ENCODE measurements around the gene SNAP25. TPM values are rescaled to one million over a fixed set of nuclear protein-coding genes. Genes with fewer than 3 reads are reported as not detected.

SNAP25 gene
- polyA plus RNA-seq, 6 donors from 2014 or later, result 0.23 to 0.44 TPM; not detected in 4

GRCh38 chr20:10323729-10324128 lies 105.1 kb downstream of the SNAP25 start:
- peak overlapping the region in 1 of 6 donors; percentile 29 for H3K27ac Mint-ChIP-seq
- H3K9me3 Mint-ChIP-seq, result peaks cover 0 to 4% (median 2%) of the 10 kb centered on the region in 7 donors
- no peak for ATAC-seq (ENCODE audit: low read depth in 2 of 2)
- H3K36me3 Mint-ChIP-seq, result no peaks in the 10 kb centered on the region
- no peak for DNase-seq
- H3K4me3 Mint-ChIP-seq, result no peak overlapping the region
- no peaks in the 10 kb centered on the region for H3K4me1 Mint-ChIP-seq
- H3K27me3 Mint-ChIP-seq, result peaks cover 5 to 28% (median 13%) of the 10 kb centered on the region in 3 donors

DNA sequence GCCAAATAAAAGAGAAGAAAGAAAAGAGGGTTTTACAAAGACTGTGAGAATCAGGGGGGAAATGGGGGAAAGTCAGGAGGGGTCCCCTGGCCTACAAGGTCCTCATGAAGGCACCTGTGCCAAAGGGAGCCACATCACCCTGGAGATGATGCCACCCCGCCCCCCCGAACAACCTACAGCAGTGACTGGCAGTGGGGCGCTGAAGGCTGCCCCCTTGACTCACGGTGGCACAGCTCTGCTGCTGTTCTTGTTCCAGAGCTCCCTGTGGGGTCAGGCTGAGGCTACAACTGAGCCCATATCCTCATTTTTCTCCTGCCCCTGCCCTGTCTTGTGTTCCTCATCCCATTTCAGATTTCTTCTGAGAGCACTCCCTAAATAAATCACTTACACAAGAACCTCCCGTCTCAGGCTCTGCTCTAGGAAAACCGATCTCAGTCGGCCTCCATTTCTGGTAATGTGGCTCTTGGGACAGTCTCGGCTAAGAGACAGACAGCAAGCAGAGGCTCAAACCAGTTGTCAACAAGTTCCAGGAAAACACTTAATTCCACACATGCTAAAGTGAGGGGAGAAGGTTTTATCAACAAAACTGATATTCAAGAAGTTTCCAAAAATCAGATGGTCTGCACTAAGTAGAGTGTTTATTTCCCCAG lies 105.7 kb downstream of the SNAP25 start:
- ATAC-seq (ENCODE audit: low read depth in 2 of 2), result no peak
- H3K27me3 Mint-ChIP-seq, result peaks cover 3 to 28% (median 13%) of the 10 kb centered on the region in 3 donors

GRCh38 chr20:10328897-10329255 lies 110.2 kb downstream of the SNAP25 start:
- Mint-ChIP-seq H3K27ac (no peak overlapping the region), H3K4me1 (no peaks in the 10 kb centered on the region), H3K4me3 (no peak overlapping the region), H3K27me3 (peaks cover 0 to 6% (median 6%) of the 10 kb centered on the region in 3 donors), H3K9me3 (no peaks in the 10 kb centered on the region), H3K36me3 (no peaks in the 10 kb centered on the region)
- no peak for DNase-seq
- ATAC-seq (ENCODE audit: low read depth in 2 of 2), result no peak

More for the DNA sequence above, 105.7 kb downstream of the SNAP25 start:
- Mint-ChIP-seq H3K4me3 (no peak overlapping the region), H3K27ac (no peak overlapping the region), H3K9me3 (peaks cover 0 to 4% (median 0%) of the 10 kb centered on the region in 7 donors), H3K36me3 (no peaks in the 10 kb centered on the region), H3K4me1 (no peaks in the 10 kb centered on the region)
- DNase-seq, result no peak

GRCh38 chr20:10329387-10330005 lies 110.9 kb downstream of the SNAP25 start:
- H3K36me3 Mint-ChIP-seq, result no peaks in the 10 kb centered on the region
- H3K4me3 Mint-ChIP-seq, result no peak overlapping the region
- DNase-seq (no peak), ATAC-seq (ENCODE audit: low read depth in 2 of 2) (no peak)
- H3K9me3 Mint-ChIP-seq, result no peaks in the 10 kb centered on the region
- peaks cover 0 to 6% (median 0%) of the 10 kb centered on the region in 3 donors for H3K27me3 Mint-ChIP-seq
- no peaks in the 10 kb centered on the region for H3K4me1 Mint-ChIP-seq
- H3K27ac Mint-ChIP-seq, result no peak overlapping the region

GRCh38 chr20:10330071-10330470 lies 111.4 kb downstream of the SNAP25 start:
- DNase-seq (no peak), ATAC-seq (ENCODE audit: low read depth in 2 of 2) (no peak)
- Mint-ChIP-seq H3K27ac (no peak overlapping the region), H3K36me3 (no peaks in the 10 kb centered on the region), H3K4me1 (no peaks in the 10 kb centered on the region), H3K27me3 (peaks cover 0 to 6% (median 0%) of the 10 kb centered on the region in 3 donors), H3K4me3 (no peak overlapping the region), H3K9me3 (no peaks in the 10 kb centered on the region)

GRCh38 chr20:10332656-10333415 lies 114.2 kb downstream of the SNAP25 start:
- DNase-seq (no peak), ATAC-seq (ENCODE audit: low read depth in 2 of 2) (no peak)
- no peak overlapping the region for H3K27ac Mint-ChIP-seq

DNA sequence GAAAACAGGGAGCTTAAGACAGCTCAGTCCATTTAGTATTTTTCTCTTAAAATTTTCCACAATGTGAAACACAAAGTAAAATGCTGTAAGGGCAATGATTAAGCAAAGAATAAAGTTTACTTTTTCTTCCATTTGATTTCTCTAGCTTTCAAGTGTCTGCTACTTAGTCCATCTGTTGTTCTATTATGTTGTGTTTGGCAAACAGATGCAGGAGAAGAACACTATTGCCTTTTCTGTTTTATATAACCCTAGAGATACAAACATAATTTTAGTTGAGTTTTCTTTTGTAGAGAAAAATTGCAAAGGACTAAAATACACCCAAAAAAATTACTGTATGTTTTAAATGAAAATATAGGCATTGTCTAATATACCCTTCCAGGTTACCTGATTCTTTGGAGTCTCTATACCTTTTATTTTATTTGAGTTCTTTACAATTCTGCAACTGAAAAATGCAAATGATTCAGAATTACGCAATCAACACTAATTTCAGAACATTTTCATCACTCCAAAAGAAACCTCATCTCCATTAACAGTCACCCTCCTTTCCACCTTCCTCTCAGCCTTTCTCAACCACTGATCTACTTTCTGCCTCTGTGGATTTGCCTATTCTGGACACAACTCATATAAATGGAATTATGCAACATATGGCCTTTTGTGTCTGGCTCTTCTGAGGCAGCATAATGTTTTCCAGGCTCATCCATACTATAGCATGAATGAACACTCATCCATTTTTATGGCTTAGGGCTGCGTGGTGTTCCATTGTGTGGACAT lies 118.5 kb downstream of the SNAP25 start:
- Mint-ChIP-seq H3K27ac (no peak overlapping the region), H3K4me3 (no peak overlapping the region), H3K4me1 (no peaks in the 10 kb centered on the region), H3K36me3 (no peaks in the 10 kb centered on the region), H3K27me3 (peaks cover 0 to 5% (median 0%) of the 10 kb centered on the region in 3 donors), H3K9me3 (peaks cover 0 to 4% (median 0%) of the 10 kb centered on the region in 7 donors)
- ATAC-seq (ENCODE audit: low read depth in 2 of 2) (no peak), DNase-seq (no peak)

More at GRCh38 chr20:10332656-10333415, 114.2 kb downstream of the SNAP25 start:
- H3K9me3 Mint-ChIP-seq, result peaks cover 0 to 4% (median 0%) of the 10 kb centered on the region in 7 donors
- no peaks in the 10 kb centered on the region for H3K36me3 Mint-ChIP-seq
- H3K27me3 Mint-ChIP-seq, result peaks cover 0 to 6% (median 5%) of the 10 kb centered on the region in 3 donors
- H3K4me1 Mint-ChIP-seq, result no peaks in the 10 kb centered on the region
- no peak overlapping the region for H3K4me3 Mint-ChIP-seq

- H3K27ac Mint-ChIP-seq, result no peak overlapping the region
- H3K36me3 Mint-ChIP-seq, result no peaks in the 10 kb centered on the region
- DNase-seq, result no peak
- H3K27me3 Mint-ChIP-seq, result peaks cover 0 to 5% (median 4%) of the 10 kb centered on the region in 3 donors
- peaks cover 0 to 4% (median 0%) of the 10 kb centered on the region in 7 donors for H3K9me3 Mint-ChIP-seq
- H3K4me3 Mint-ChIP-seq, result no peak overlapping the region
- ATAC-seq (ENCODE audit: low read depth in 2 of 2), result no peak
- no peaks in the 10 kb centered on the region for H3K4me1 Mint-ChIP-seq
Measured at GRCh38 chr20:10338426-10339180, 120.0 kb downstream of the SNAP25 start.

DNA sequence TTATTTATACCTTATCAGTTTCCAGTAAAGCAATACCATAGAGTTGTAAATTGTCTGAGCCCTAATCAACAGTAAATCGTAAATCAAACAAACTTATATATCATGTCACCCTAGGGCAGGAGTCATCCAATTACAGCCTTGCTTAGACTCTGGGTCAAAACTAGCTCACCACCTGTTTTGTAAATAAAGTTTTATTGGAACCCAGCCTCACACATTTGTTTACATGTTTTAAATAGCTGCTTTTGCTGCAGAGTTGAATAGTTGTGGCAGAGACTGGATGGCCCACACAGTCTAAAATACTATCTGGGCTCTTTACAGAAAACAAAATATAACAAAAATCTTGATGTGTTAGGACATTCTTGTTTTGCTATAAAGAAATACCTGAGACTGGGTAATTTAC lies 121.0 kb downstream of the SNAP25 start:
- Mint-ChIP-seq H3K4me3 (peak overlapping the region in 1 of 8 donors; percentile 26), H3K4me1 (no peaks in the 10 kb centered on the region), H3K27ac (no peak overlapping the region), H3K36me3 (no peaks in the 10 kb centered on the region), H3K9me3 (peaks cover 0 to 4% (median 1%) of the 10 kb centered on the region in 7 donors), H3K27me3 (peaks cover 0 to 6% (median 5%) of the 10 kb centered on the region in 3 donors)
- DNase-seq (no peak), ATAC-seq (ENCODE audit: low read depth in 2 of 2) (no peak)

DNA sequence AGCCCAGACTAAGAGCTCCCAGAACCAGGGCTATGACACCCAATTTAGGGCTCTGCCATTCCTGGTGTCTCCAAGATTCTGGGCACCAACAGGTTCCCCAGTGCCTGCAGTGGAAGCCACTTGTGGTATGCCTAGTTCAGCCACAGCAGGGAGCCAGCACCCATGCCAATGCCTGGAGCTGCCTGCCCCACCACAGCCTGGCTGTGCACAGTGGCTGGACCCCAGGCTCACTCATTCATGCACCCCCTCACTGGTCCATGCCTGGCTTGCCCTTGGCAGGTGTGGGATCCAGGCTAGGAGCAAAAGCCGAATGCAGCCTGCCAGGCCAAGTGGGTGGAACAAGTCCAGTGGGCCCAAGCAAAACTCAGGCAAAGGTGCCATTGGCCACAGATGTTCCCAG lies 123.5 kb downstream of the SNAP25 start:
- Mint-ChIP-seq H3K36me3 (no peaks in the 10 kb centered on the region), H3K4me1 (no peaks in the 10 kb centered on the region), H3K27ac (no peak overlapping the region), H3K27me3 (peaks cover 0 to 6% (median 5%) of the 10 kb centered on the region in 3 donors), H3K9me3 (peaks cover 0 to 4% (median 1%) of the 10 kb centered on the region in 7 donors), H3K4me3 (no peak overlapping the region)
- DNase-seq, result no peak
- ATAC-seq (ENCODE audit: low read depth in 2 of 2), result no peak

- H3K4me1 Mint-ChIP-seq, result no peaks in the 10 kb centered on the region
- H3K9me3 Mint-ChIP-seq, result peaks cover 0 to 2% (median 0%) of the 10 kb centered on the region in 7 donors
- H3K27me3 Mint-ChIP-seq, result peaks cover 0 to 6% (median 0%) of the 10 kb centered on the region in 3 donors
- no peaks in the 10 kb centered on the region for H3K36me3 Mint-ChIP-seq
- DNase-seq, result no peak
- H3K27ac Mint-ChIP-seq, result no peak overlapping the region
- ATAC-seq (ENCODE audit: low read depth in 2 of 2), result no peak
- no peak overlapping the region for H3K4me3 Mint-ChIP-seq
Measured at GRCh38 chr20:10344953-10345352, 126.3 kb downstream of the SNAP25 start.

GRCh38 chr20:10347086-10347880 lies 128.7 kb downstream of the SNAP25 start:
- DNase-seq (no peak), ATAC-seq (ENCODE audit: low read depth in 2 of 2) (no peak)
- Mint-ChIP-seq H3K4me1 (no peaks in the 10 kb centered on the region), H3K36me3 (no peaks in the 10 kb centered on the region), H3K9me3 (peaks cover 0 to 1% (median 0%) of the 10 kb centered on the region in 7 donors), H3K4me3 (no peak overlapping the region), H3K27me3 (peaks cover 0 to 6% (median 0%) of the 10 kb centered on the region in 3 donors), H3K27ac (no peak overlapping the region)

All from naive B cell (primary cell).